Spleen (tissue), 11 donors: Measurements from ENCODE around the gene GNPTAB. TPM values are rescaled to one million over a fixed set of nuclear protein-coding genes. Genes with fewer than 3 reads are reported as not detected.

ENCODE experiments used
- DNase-seq: peaks from one replicate; pipeline ENCODE4 v3.0.0-alpha.2; 2020
- H3K27ac ChIP-seq, 8 donors: fragments of 200-600 bp; sonication (generic) in 7 of 8; 1 replicate in 4 of 8; 2 replicates in 4 of 8; pipeline versions ENCODE4 v1.5.0 to v1.8.0; 2016 to 2021; ENCODE audit warnings: inconsistent platforms in 4 of 8, mild to moderate bottlenecking in 4 of 8, moderate library complexity in 1 of 8
- H3K27me3 ChIP-seq, 7 donors: fragments of 200-600 bp; sonication (generic) in 6 of 7; replicated peaks in 1 of 7; 1 replicate in 4 of 7; 2 replicates in 3 of 7; pipeline versions ENCODE4 v1.5.0 to v1.8.0; 2016 to 2021; ENCODE audit warnings: inconsistent platforms in 3 of 7, mild to moderate bottlenecking in 1 of 7
- H3K36me3 ChIP-seq, 6 donors: fragments of 200-600 bp; sonication (generic) in 5 of 6; 1 replicate in 4 of 6; 2 replicates in 2 of 6; pipeline versions ENCODE4 v1.5.0 to v1.8.0; 2016 to 2021; ENCODE audit warnings: inconsistent platforms in 2 of 6
- H3K4me1 ChIP-seq, 6 donors: fragments of 200-600 bp; sonication (generic) in 5 of 6; 1 replicate in 3 of 6; 2 replicates in 3 of 6; pipeline versions ENCODE4 v1.5.0 to v1.8.0; 2016 to 2021; ENCODE audit warnings: inconsistent platforms in 3 of 6
- H3K4me3 ChIP-seq, 8 donors: fragments of 200-600 bp; sonication (generic) in 7 of 8; 1 replicate in 4 of 8; 2 replicates in 4 of 8; pipeline versions ENCODE4 v1.5.0 to v1.8.0; 2016 to 2021; ENCODE audit warnings: inconsistent platforms in 4 of 8, mild to moderate bottlenecking in 4 of 8, moderate library complexity in 2 of 8
- H3K9me3 ChIP-seq, 8 donors: fragments of 200-600 bp; sonication (generic) in 7 of 8; 1 replicate in 4 of 8; 2 replicates in 4 of 8; pipeline versions ENCODE4 v1.5.0 to v1.8.0; 2016 to 2021; ENCODE audit warnings: inconsistent platforms in 4 of 8
- POLR2A ChIP-seq, 3 donors: fragments of 450-650 bp; IDR thresholded peaks; one replicate each; pipeline ENCODE4 v1.5.1; 2017; ENCODE audit warnings: antibody characterized with exemption in 3 of 3, mild to moderate bottlenecking in 1 of 3
- POLR2AphosphoS5 ChIP-seq, 3 donors: sonication (generic); formaldehyde crosslinking; IDR thresholded peaks; one replicate each; pipeline ENCODE4 v1.5.1; 2017; ENCODE audit warnings: antibody characterized with exemption in 3 of 3
- whole genome bisulfite sequencing, 5 donors: extraction: QIAGEN DNeasy Blood & Tissue Kit in 3 of 5; methylation state at CpG; one replicate each; pipeline versions ENCODE4 v1.1.5 to v1.1.7; 2013 to 2018; 5-methylcytosine and 5-hydroxymethylcytosine counted together
- intact Hi-C: fragments of 100-400 bp; cut with DNase I; formaldehyde crosslinking; loops from one replicate; pipeline ENCODE4 v1.15.0; 2023; ENCODE audit warnings: low total_unique reads
- polyA plus RNA-seq, 3 donors: library from polyadenylated mRNA; stranded (reverse); fragments of 200-250 nt; gene quantifications; one replicate each; pipeline ENCODE4 v1.2.1, GENCODE V29; 2013
- total RNA-seq, 7 donors: library from RNA; depleted of rRNA in 3 of 7; stranded (reverse); fragments of >200 nt in 3 of 7; fragmentation: NEBNext Ultra II Directional in 4 of 7; extraction: Animal tissue kit (Norgen Biotek cat#: 25700) in 4 of 7; gene quantifications; one replicate each; pipeline versions ENCODE4 v1.1.0 to v1.2.1, GENCODE V29; 2016 to 2021
- TF ChIP-seq, protein P1 (sequence below), 11 experiments: fragments of 200-600 bp in 7 of 11; fragments of 450-650 bp in 4 of 11; sonication (generic) in 4 of 11; IDR thresholded peaks in 8 of 11; conservative IDR thresholded peaks in 3 of 11; 1 replicate in 7 of 11; 2 replicates in 4 of 11; pipeline versions ENCODE4 v1.4.0 to v1.8.0; 2016 to 2021; ENCODE audit warnings: antibody characterized with exemption in 11 of 11, inconsistent platforms in 4 of 11, mild to moderate bottlenecking in 1 of 11
- donor health status: healthy with polysubstance abuse.
- donor health status: DM: no; HTN: no; CAD: no; lungs with moderate emphysema.
- donor health status: DM: no; HTN: no; CAD: no.
- donor health status: Bipolar disorder and iron deficiency.
- donor health status: healthy.
- donor health status: DM: no; HTN: no; CAD: no.
- donor health status: DM: yes; HTN: yes; CAD: no.

GNPTAB gene
- total and polyA plus RNA-seq, 10 donors: 9.3 to 90.8 (median 45.2) TPM

- TF ChIP-seq POLR2A (IDR thresholded peaks at IDR 0.05) (no peak), POLR2AphosphoS5 (IDR thresholded peaks at IDR 0.05) (no peak)
- TF ChIP-seq, protein P1, sequence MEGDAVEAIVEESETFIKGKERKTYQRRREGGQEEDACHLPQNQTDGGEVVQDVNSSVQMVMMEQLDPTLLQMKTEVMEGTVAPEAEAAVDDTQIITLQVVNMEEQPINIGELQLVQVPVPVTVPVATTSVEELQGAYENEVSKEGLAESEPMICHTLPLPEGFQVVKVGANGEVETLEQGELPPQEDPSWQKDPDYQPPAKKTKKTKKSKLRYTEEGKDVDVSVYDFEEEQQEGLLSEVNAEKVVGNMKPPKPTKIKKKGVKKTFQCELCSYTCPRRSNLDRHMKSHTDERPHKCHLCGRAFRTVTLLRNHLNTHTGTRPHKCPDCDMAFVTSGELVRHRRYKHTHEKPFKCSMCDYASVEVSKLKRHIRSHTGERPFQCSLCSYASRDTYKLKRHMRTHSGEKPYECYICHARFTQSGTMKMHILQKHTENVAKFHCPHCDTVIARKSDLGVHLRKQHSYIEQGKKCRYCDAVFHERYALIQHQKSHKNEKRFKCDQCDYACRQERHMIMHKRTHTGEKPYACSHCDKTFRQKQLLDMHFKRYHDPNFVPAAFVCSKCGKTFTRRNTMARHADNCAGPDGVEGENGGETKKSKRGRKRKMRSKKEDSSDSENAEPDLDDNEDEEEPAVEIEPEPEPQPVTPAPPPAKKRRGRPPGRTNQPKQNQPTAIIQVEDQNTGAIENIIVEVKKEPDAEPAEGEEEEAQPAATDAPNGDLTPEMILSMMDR (IDR thresholded peaks at IDR 0.05 in 8 of 11, conservative IDR thresholded peaks at IDR 0.05 in 3 of 11): no peak
- no peaks in the 10 kb centered on the region for H3K9me3 ChIP-seq
- WGBS, 5 donors: 65 to 76% (median 66%) methylated on average over 3 of the region's 3 CpGs
- intact Hi-C loops: no loop called here
- no peak for DNase-seq
- H3K36me3 ChIP-seq: peaks cover 0 to 29% (median 0%) of the 10 kb centered on the region in 6 donors
- H3K4me1 ChIP-seq: peaks cover 0 to 61% (median 21%) of the 10 kb centered on the region in 6 donors
- H3K27me3 ChIP-seq: no peaks in the 10 kb centered on the region
- no peak overlapping the region for H3K4me3 ChIP-seq
- peak overlapping the region in 2 of 8 donors; percentile 6 to 12 for H3K27ac ChIP-seq
Measured at GRCh38 chr12:101714877-101715444, 115.8 kb downstream of the GNPTAB start.

GRCh38 chr12:101713930-101714329 lies 116.8 kb downstream of the GNPTAB start:
- Histone ChIP-seq H3K4me1 (peaks cover 0 to 71% (median 27%) of the 10 kb centered on the region in 6 donors), H3K36me3 (peaks cover 0 to 27% (median 0%) of the 10 kb centered on the region in 6 donors)
- intact Hi-C loops: no loop called here

DNA sequence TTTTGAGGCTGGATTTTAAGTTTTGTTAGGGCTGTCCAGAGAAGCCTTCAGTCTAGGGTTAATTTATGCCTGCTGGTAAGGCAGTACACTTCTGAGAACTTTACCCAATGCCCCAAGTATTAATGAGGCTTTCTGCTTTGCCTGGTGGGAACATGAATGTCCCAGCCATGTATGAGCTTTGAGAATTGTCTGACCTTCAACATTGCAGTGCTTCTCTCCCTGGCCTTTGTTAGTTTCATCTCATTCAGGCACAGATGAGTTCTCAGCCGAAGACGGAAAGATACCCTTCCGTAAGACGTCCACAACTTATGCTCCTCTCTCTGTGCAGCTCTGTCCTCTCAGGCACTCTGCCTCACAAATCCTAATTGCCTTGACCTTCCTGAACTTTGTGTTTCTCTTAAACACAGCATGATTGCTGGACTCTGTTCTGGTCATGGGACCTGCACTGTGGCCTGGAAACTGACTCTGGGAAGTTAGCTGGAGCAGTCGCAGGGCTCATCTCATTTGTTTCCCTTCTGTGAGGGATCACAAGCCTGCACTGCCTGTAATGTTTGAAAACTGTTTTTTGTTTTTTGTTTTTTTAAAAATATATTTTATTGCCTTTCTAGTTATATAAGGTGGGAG lies 117.6 kb downstream of the GNPTAB start:
- peak overlapping the region in 6 of 8 donors; percentile 11 to 54 (median 40) for H3K27ac ChIP-seq
- H3K9me3 ChIP-seq: no peaks in the 10 kb centered on the region
- TF ChIP-seq, protein P1 (IDR thresholded peaks at IDR 0.05 in 8 of 11, conservative IDR thresholded peaks at IDR 0.05 in 3 of 11): no peak
- TF ChIP-seq POLR2AphosphoS5 (IDR thresholded peaks at IDR 0.05): peak in 1 of 3 donors; percentile 58
- DNase-seq: no peak
- peaks cover 0 to 19% (median 0%) of the 10 kb centered on the region in 6 donors for H3K36me3 ChIP-seq
- peaks cover 0 to 77% (median 27%) of the 10 kb centered on the region in 6 donors for H3K4me1 ChIP-seq
- WGBS, 5 donors: 71 to 84% (median 79%) methylated on average over 5 of the region's 5 CpGs
- H3K27me3 ChIP-seq: no peaks in the 10 kb centered on the region
- no peak overlapping the region for H3K4me3 ChIP-seq
- intact Hi-C loops: no loop called here

More at GRCh38 chr12:101713930-101714329, 116.8 kb downstream of the GNPTAB start:
- Histone ChIP-seq H3K27me3 (no peaks in the 10 kb centered on the region), H3K9me3 (no peaks in the 10 kb centered on the region), H3K4me3 (no peak overlapping the region), H3K27ac (peak overlapping the region in 3 of 8 donors; percentile 38 to 51 (median 41))
- 82 to 96% (median 84%) methylated on average over 2 of the region's 2 CpGs for WGBS, 5 donors
- no peak for DNase-seq
- TF ChIP-seq POLR2A (IDR thresholded peaks at IDR 0.05) (no peak), POLR2AphosphoS5 (IDR thresholded peaks at IDR 0.05) (no peak)
- TF ChIP-seq, protein P1 (IDR thresholded peaks at IDR 0.05 in 8 of 11, conservative IDR thresholded peaks at IDR 0.05 in 3 of 11): no peak

GRCh38 chr12:101710288-101710687 lies 120.5 kb downstream of the GNPTAB start:
- intact Hi-C loops: no loop called here
- 81 to 90% (median 86%) methylated on average over 4 of the region's 4 CpGs for WGBS, 5 donors
- H3K4me1 ChIP-seq: peaks cover 0 to 91% (median 32%) of the 10 kb centered on the region in 6 donors

More at GRCh38 chr12:101710288-101710687, 120.5 kb downstream of the GNPTAB start:
- Histone ChIP-seq H3K4me3 (no peak overlapping the region), H3K9me3 (no peaks in the 10 kb centered on the region), H3K27me3 (no peaks in the 10 kb centered on the region), H3K36me3 (peaks cover 0 to 7% (median 0%) of the 10 kb centered on the region in 6 donors), H3K27ac (no peak overlapping the region)
- DNase-seq: no peak
- TF ChIP-seq POLR2AphosphoS5 (IDR thresholded peaks at IDR 0.05) (no peak), POLR2A (IDR thresholded peaks at IDR 0.05) (no peak)
- TF ChIP-seq, protein P1 (IDR thresholded peaks at IDR 0.05 in 8 of 11, conservative IDR thresholded peaks at IDR 0.05 in 3 of 11): no peak
